GM21619 (cell line): ENCODE results near the gene AKR1D1.
"Not testable (repeated sequence)": the region's sequence is repeated elsewhere in the genome, so short reads cannot be mapped to it uniquely, and the experiment has no call there.

Source experiments
- ATAC-seq: cut with Tn5 transposase; IDR thresholded peaks from one replicate; pipeline ENCODE4 v1.9.1; 2021; ENCODE audit not compliant: unreplicated experiment

Gene AKR1D1

GRCh38 chr7:138076196-138076595, at the start of gene AKR1D1:
AKR1D1 (plus strand) TSS chr7:138076459; CDS start chr7:138076519, 60 bp downstream.
- no peak for ATAC-seq

- ATAC-seq = no peak
Measured at GRCh38 chr7:138027100-138027499, 49.2 kb upstream of the AKR1D1 start.

- no peak for ATAC-seq
Measured at GRCh38 chr7:138029126-138029525, 47.1 kb upstream of the AKR1D1 start.

GRCh38 chr7:138029941-138030340, 46.3 kb upstream of the AKR1D1 start:
- no peak for ATAC-seq

GRCh38 chr7:138030679-138031351, 45.4 kb upstream of the AKR1D1 start:
- ATAC-seq = no peak

- ATAC-seq = peak; percentile 87
Measured at GRCh38 chr7:138032186-138032585, 44.1 kb upstream of the AKR1D1 start.

GRCh38 chr7:138032770-138033169, 43.5 kb upstream of the AKR1D1 start:
- ATAC-seq = no peak

- ATAC-seq = no peak
Measured at GRCh38 chr7:138033241-138033640, 43.0 kb upstream of the AKR1D1 start.

GRCh38 chr7:138036135-138036534, 40.1 kb upstream of the AKR1D1 start:
- no peak for ATAC-seq

- ATAC-seq = not testable (repeated sequence)
Measured at GRCh38 chr7:138040063-138040462, 36.2 kb upstream of the AKR1D1 start.

- ATAC-seq = no peak
Measured at GRCh38 chr7:138044897-138045296, 31.4 kb upstream of the AKR1D1 start.

- no peak for ATAC-seq
Measured at GRCh38 chr7:138047907-138048306, 28.4 kb upstream of the AKR1D1 start.

GRCh38 chr7:138049505-138050116, 26.6 kb upstream of the AKR1D1 start:
- ATAC-seq = no peak

GRCh38 chr7:138051712-138052247, 24.5 kb upstream of the AKR1D1 start:
- not testable (repeated sequence) for ATAC-seq

GRCh38 chr7:138052696-138053095, 23.6 kb upstream of the AKR1D1 start:
- ATAC-seq = no peak

- not testable (repeated sequence) for ATAC-seq
Measured at GRCh38 chr7:138055698-138056097, 20.6 kb upstream of the AKR1D1 start.

- no peak for ATAC-seq
Measured at GRCh38 chr7:138063400-138063799, 12.9 kb upstream of the AKR1D1 start.

- ATAC-seq = no peak
Measured at GRCh38 chr7:138064856-138065357, 11.4 kb upstream of the AKR1D1 start.

GRCh38 chr7:138065827-138066226, 10.4 kb upstream of the AKR1D1 start:
- no peak for ATAC-seq

GRCh38 chr7:138066954-138067394, 9.3 kb upstream of the AKR1D1 start:
- ATAC-seq = peak; percentile 71

- ATAC-seq = no peak
Measured at GRCh38 chr7:138067774-138068173, 8.5 kb upstream of the AKR1D1 start.

- no peak for ATAC-seq
Measured at GRCh38 chr7:138070908-138071307, 5.4 kb upstream of the AKR1D1 start.
